Ishikawa (cell line): ENCODE data around the gene LLGL1.

Source experiments
- CREB1 ChIP-seq: IDR thresholded peaks from 2 replicates; pipeline ENCODE4 v1.6.1; 2012; ENCODE audit warnings: low read depth
- EGR1 ChIP-seq: IDR thresholded peaks from 2 replicates; pipeline ENCODE4 v1.6.1; 2012
- EP300 ChIP-seq: IDR thresholded peaks from 2 replicates; pipeline ENCODE4 v1.6.1; 2012; ENCODE audit warnings: borderline replicate concordance
- MAX ChIP-seq: IDR thresholded peaks from 2 replicates; pipeline ENCODE4 v1.6.1; 2012
- TEAD4 ChIP-seq: IDR thresholded peaks from 2 replicates; pipeline ENCODE4 v1.6.1; 2012

DNA sequence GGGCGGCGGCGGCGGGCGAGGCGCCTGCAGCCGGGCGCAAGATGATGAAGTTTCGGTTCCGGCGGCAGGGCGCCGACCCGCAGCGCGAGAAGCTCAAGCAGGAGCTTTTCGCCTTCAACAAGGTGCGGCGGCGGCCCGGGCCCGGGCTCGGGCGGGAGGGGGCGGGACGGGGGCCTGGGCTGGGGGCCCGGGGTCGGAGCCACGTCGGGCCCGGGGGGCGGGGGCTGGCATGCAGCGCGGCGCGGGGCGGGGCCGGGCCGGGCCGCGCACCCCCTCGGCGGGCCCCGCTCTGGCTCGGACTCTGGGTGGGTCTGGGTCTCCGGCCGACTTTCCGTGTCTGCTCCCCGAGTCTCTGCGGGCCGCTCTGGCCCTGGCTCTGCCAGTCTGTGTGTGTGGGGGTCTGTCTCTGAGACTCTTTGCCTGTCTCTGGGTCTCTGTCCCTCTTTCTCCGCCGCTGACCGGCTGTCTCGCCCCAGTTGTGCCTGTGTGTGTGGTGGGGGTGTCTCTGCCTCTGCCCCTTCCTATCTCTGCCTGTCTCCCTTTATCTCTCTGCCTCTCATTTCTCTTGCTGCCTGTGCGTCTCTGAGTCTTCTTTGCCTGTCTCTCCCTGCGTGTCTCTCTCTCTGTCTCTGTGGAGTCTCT lies 328 bp downstream of the LLGL1 start:
- TF ChIP-seq EGR1 (no peak), TEAD4 (no peak), MAX (no peak; the same call in 1 of the 2 replicates), CREB1 (no peak), EP300 (no peak)
